A549 (cell line): ENCODE data around the gene RAMP1. TPM values are rescaled to one million over a fixed set of nuclear protein-coding genes. Genes with fewer than 3 reads are reported as not detected.

Source experiments
- ATAC-seq, 2 experiments: fragments of 200-7000 bp in 1 of 2; fragments of >200 bp in 1 of 2; cut with Nextera tagmentation in 1 of 2; cut with Tn5 transposase in 1 of 2; 3 replicates each; pipeline versions ENCODE4 v1.8.0 to v1.9.1; 2018 to 2020; ENCODE audit warnings: mild to moderate bottlenecking in 1 of 2, moderate library complexity in 1 of 2
- CTCF ChIA-PET: fragments of 300-600 bp; sonication (Branson Sonifier 250); formaldehyde crosslinking; extraction: SDS; loops from one replicate; lab custom pipeline; 2021; ENCODE audit warnings: antibody characterized with exemption, inconsistent platforms; lab: Yijun Ruan, JAX
- POLR2A ChIA-PET: fragments of 350-600 bp; formaldehyde crosslinking; extraction: SDS; loops from one replicate; lab custom pipeline; 2021; ENCODE audit warnings: antibody characterized with exemption, inconsistent platforms; lab: Yijun Ruan, JAX
- DNase-seq, 2 experiments: peaks; one replicate each; pipeline versions ENCODE4 v3.0.0 to v3.0.0-alpha.2; 2011 to 2016; ENCODE audit warnings: low read depth in 1 of 2, low spot score in 1 of 2
- FAIRE-seq: peaks from 2 replicates; lab custom pipeline; 2011; peaks lifted over from hg19 to GRCh38; lab: Jason Lieb, UNC
- H3K27ac ChIP-seq, 2 experiments: fragments of >200 bp; sonication (Bioruptor Twin); formaldehyde crosslinking; 3 replicates each; pipeline ENCODE4 v1.5.1; 2016 to 2017
- H3K4me1 ChIP-seq: fragments of >200 bp; sonication (Bioruptor Twin); formaldehyde crosslinking; 3 replicates; pipeline ENCODE4 v1.6.1; 2016
- H3K4me2 ChIP-seq: fragments of >200 bp; sonication (Bioruptor Twin); formaldehyde crosslinking; 3 replicates; pipeline ENCODE4 v1.6.1; 2016
- H3K4me3 ChIP-seq: fragments of >200 bp; sonication (Bioruptor Twin); formaldehyde crosslinking; 3 replicates; pipeline ENCODE4 v1.5.1; 2016
- H3K9me3 ChIP-seq: fragments of >200 bp; sonication (Bioruptor Twin); formaldehyde crosslinking; 3 replicates; pipeline ENCODE4 v1.6.1; 2016
- BHLHE40 ChIP-seq: IDR thresholded peaks from 2 replicates; pipeline ENCODE4 v1.6.1; 2012; ENCODE audit warnings: low read depth, low read length, inconsistent platforms
- CBX8 ChIP-seq: fragments of 200-600 bp; sonication (generic); IDR thresholded peaks from 2 replicates; pipeline ENCODE4 v1.6.1; 2016
- EHF ChIP-seq: fragments of 250-450 bp; sonication (Bioruptor Pico); IDR thresholded peaks from 2 replicates; pipeline ENCODE4 v1.5.0; 2020; ENCODE audit warnings: mild to moderate bottlenecking
- EHMT2 ChIP-seq: fragments of 200-600 bp; sonication (generic); IDR thresholded peaks from 2 replicates; pipeline ENCODE4 v1.6.1; 2016; ENCODE audit warnings: antibody characterized with exemption, low read depth, mild to moderate bottlenecking, moderate library complexity
- EP300 ChIP-seq, 2 experiments: fragments of >200 bp; sonication (Bioruptor Twin); formaldehyde crosslinking; IDR thresholded peaks; 2 replicates in 1 of 2; 3 replicates in 1 of 2; pipeline ENCODE4 v1.6.1; 2016 to 2017
- FOSL2 ChIP-seq, 2 experiments: fragments of 450-650 bp in 1 of 2; fragments of >200 bp in 1 of 2; sonication (Bioruptor Twin) in 1 of 2; formaldehyde crosslinking; IDR thresholded peaks; 2 replicates each; pipeline versions ENCODE4 v1.5.0 to v1.6.1; 2016 to 2020; ENCODE audit warnings: mild to moderate bottlenecking in 1 of 2, moderate library complexity in 1 of 2
- FOXS1 ChIP-seq: fragments of 250-450 bp; sonication (Bioruptor Pico); IDR thresholded peaks from 2 replicates; pipeline ENCODE4 v1.5.0; 2020; ENCODE audit warnings: mild to moderate bottlenecking, moderate library complexity
- HOXA7 ChIP-seq: fragments of 250-450 bp; sonication (Bioruptor Pico); IDR thresholded peaks from 2 replicates; pipeline ENCODE4 v1.5.0; 2020; ENCODE audit warnings: mild to moderate bottlenecking, moderate library complexity
- HOXB13 ChIP-seq: fragments of 250-450 bp; sonication (Bioruptor Pico); IDR thresholded peaks from 2 replicates; pipeline ENCODE4 v1.5.0; 2020; ENCODE audit warnings: low read depth, mild to moderate bottlenecking, moderate library complexity
- JUN ChIP-seq, 2 experiments: fragments of >200 bp; sonication (Bioruptor Twin); formaldehyde crosslinking; IDR thresholded peaks; 2 replicates in 1 of 2; 3 replicates in 1 of 2; pipeline ENCODE4 v1.6.1; 2016 to 2017
- KDM1A ChIP-seq: fragments of 200-600 bp; sonication (generic); IDR thresholded peaks from 2 replicates; pipeline ENCODE4 v1.6.1; 2016; ENCODE audit warnings: low read depth, mild to moderate bottlenecking
- KDM5A ChIP-seq: fragments of 200-600 bp; sonication (generic); IDR thresholded peaks from 2 replicates; pipeline ENCODE4 v1.6.1; 2016; ENCODE audit warnings: antibody characterized with exemption, mild to moderate bottlenecking
- MAFK ChIP-seq: fragments of 450-650 bp; IDR thresholded peaks from 2 replicates; pipeline ENCODE4 v1.6.1; 2014; ENCODE audit not compliant: partially characterized antibody
- MYC ChIP-seq: IDR thresholded peaks from 2 replicates; pipeline ENCODE4 v1.6.1; 2012; ENCODE audit warnings: mild to moderate bottlenecking, inconsistent platforms, low read length, improper control_type of control experiment, borderline replicate concordance
- NR3C1 ChIP-seq: fragments of >200 bp; sonication (Bioruptor Twin); formaldehyde crosslinking; IDR thresholded peaks from 3 replicates; pipeline ENCODE4 v1.6.1; 2017
- POLR2A ChIP-seq: IDR thresholded peaks from 2 replicates; pipeline ENCODE4 v1.6.1; 2012; ENCODE audit warnings: mild to moderate bottlenecking, low read length
- RARB ChIP-seq: fragments of 250-450 bp; sonication (Bioruptor Pico); IDR thresholded peaks from 2 replicates; pipeline ENCODE4 v1.8.0; 2021; ENCODE audit warnings: mild to moderate bottlenecking, moderate library complexity
- RCOR1 ChIP-seq: fragments of 150-350 bp; IDR thresholded peaks from 2 replicates; pipeline ENCODE4 v1.6.1; 2014; ENCODE audit warnings: antibody characterized with exemption, low read length, low read depth
- RNF2 ChIP-seq: fragments of 200-600 bp; sonication (generic); IDR thresholded peaks from 2 replicates; pipeline ENCODE4 v1.6.1; 2016; ENCODE audit warnings: low read depth, mild to moderate bottlenecking, antibody characterized with exemption, moderate library complexity, borderline replicate concordance
- SMC3 ChIP-seq: fragments of >200 bp; sonication (Bioruptor Twin); formaldehyde crosslinking; IDR thresholded peaks from 3 replicates; pipeline ENCODE4 v1.6.1; 2018; ENCODE audit warnings: inconsistent platforms
- SREBF2 ChIP-seq: fragments of 450-650 bp; IDR thresholded peaks from 2 replicates; pipeline ENCODE4 v1.6.1; 2014; ENCODE audit warnings: mild to moderate bottlenecking, moderate library complexity
- TP53 ChIP-seq: fragments of 250-450 bp; sonication (Bioruptor Pico); IDR thresholded peaks from 2 replicates; pipeline ENCODE4 v1.5.0; 2021; ENCODE audit warnings: mild to moderate bottlenecking, moderate library complexity
- ZFP36 ChIP-seq: fragments of 450-650 bp; IDR thresholded peaks from 2 replicates; pipeline ENCODE4 v1.6.1; 2014; ENCODE audit warnings: borderline replicate concordance; ENCODE audit not compliant: partially characterized antibody
- ZNF302 ChIP-seq: fragments of 250-450 bp; sonication (Bioruptor Pico); IDR thresholded peaks from 2 replicates; pipeline ENCODE4 v1.9.0; 2021; ENCODE audit warnings: inconsistent platforms, mild to moderate bottlenecking, moderate library complexity
- ZSCAN20 ChIP-seq: fragments of 250-450 bp; sonication (Bioruptor Pico); IDR thresholded peaks from 2 replicates; pipeline ENCODE4 v1.8.0; 2022; ENCODE audit warnings: mild to moderate bottlenecking, moderate library complexity
- WGBS: methylation state at CpG from one replicate; pipeline ENCODE4 v1.1.6; 2017; ENCODE audit errors: missing lambda C conversion rate; 5-methylcytosine and 5-hydroxymethylcytosine counted together
- polyA plus RNA-seq, 4 experiments: library from polyadenylated mRNA; depleted of rRNA in 3 of 4; stranded (reverse); fragments of >200 nt; fragmentation: RNase III in 1 of 4; extraction: RNeasy Plus Mini Kit Qiagen cat#74134 plus additional on column Dnase treatment in 1 of 4; gene quantifications; 2 replicates in 3 of 4; 3 replicates in 1 of 4; pipeline ENCODE4 v1.2.3, GENCODE V29; 2011 to 2017
- TF ChIP-seq, protein P1 (sequence below): fragments of 450-650 bp; IDR thresholded peaks from 2 replicates; pipeline ENCODE4 v1.6.1; 2014; ENCODE audit warnings: antibody characterized with exemption
- TF ChIP-seq, protein P2 (sequence below): IDR thresholded peaks from 2 replicates; pipeline ENCODE4 v1.6.1; 2012
- TF ChIP-seq, protein P3 (sequence below): IDR thresholded peaks from 2 replicates; pipeline ENCODE4 v1.6.1; 2012
- TF ChIP-seq, protein P4 (sequence below): fragments of 200-600 bp; sonication (generic); IDR thresholded peaks from 2 replicates; pipeline ENCODE4 v1.6.1; 2016; ENCODE audit warnings: antibody characterized with exemption, mild to moderate bottlenecking, moderate library complexity
- TF ChIP-seq, protein P5 (sequence below): fragments of 150-350 bp; IDR thresholded peaks from 2 replicates; pipeline ENCODE4 v1.6.1; 2014; ENCODE audit warnings: low read depth, mild to moderate bottlenecking, low read length

Gene RAMP1
- polyA plus RNA-seq, 2 of the 4 experiments (the other 2 are of a cell fraction), result not detected

DNA sequence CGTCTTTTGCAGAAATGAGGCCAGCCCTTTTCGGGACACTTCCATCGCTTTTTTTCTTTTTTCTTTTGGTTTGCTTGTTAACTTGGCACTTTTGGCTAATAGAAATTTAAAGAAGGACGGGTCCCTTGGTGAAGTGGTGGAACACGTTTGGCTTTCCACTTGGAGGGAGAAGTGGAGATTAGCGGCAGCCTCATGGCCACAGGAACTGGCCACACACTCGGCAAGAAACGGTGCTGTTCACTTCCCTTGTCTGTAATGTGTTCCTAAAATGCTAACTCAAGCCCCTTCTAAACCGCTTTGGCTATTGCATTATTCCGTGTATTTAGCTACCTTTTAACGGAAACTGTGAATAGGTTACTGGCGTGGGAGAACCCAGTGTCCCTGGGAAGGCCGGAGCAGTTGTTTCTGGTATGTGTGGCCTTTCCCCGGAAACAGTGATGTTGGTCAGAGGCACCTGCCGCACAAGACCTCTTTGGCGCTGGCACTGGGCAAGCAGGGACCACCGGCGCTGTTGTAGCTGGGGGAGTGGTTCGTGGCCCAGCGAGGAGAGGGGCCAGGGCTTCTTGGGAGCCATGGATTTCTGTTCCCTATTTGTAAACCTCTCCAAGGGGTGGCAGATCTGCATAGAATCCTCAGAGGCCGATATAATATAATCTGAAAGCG is 981 bp downstream of the RAMP1 start (continued):
- TF ChIP-seq MYC (no peak), CBX8 (no peak)

DNA sequence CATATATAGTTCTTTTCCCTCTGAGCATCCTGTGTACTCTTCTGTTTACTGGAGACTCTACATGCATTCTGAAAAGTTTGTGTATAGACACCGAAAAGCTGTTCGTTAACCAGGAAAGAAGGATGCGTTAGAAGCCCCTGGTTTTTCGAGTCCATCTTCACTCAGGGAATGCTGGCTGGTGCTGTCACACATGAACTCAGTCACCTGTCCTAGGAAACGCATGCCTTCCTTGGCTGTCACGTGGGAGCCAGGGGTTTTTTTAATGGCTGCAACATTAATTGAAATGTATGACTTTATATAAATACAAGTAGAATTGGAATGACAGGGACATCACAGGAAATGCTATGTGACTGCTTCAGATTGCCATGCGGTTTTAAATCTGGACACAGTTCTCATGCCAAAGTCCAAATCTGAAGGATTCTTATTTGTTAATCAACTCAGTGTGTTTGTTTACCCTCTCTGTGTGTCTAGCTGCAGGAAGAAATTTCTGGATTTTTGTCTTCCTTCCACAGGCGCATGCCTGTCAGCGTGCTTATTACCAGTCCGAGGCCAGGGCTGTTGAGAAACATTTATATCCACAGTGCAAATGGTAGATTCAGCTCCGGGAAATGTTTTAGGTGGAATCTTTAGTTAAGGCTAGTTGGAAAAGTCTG is 2.6 kb downstream of the RAMP1 start:
- Histone ChIP-seq H3K9me3 (no peaks in the 10 kb centered on the region), H3K4me3 (no peak overlapping the region), H3K4me2 (peak overlapping the region; percentile 55), H3K27ac (peak overlapping the region in 1 of 2 experiments; percentile 10; a peak in 1 of 6 replicates), H3K4me1 (peaks cover 49% of the 10 kb centered on the region)
- FAIRE-seq (no peak), ATAC-seq (no peak), DNase-seq (peak in 1 of 2 experiments; percentile 15)
- 81% methylated on average over 11 of the region's 11 CpGs for WGBS
- CTCF ChIA-PET, result interaction anchor here (0.5 to 0.6 kb wide), 2 partner anchors 320 to 340 kb away, joined by 3 read pairs; no protein-coding TSS in a partner anchor
- TF ChIP-seq POLR2A (no peak), KDM5A (no peak), NR3C1 (no peak), HOXB13 (CRISPR knock-in tag) (no peak), ZFP36 (no peak), RARB (no peak), RCOR1 (no peak), TP53 (CRISPR knock-in tag) (no peak), ZSCAN20 (CRISPR knock-in tag) (no peak), MAFK (no peak), FOSL2 (IDR thresholded peaks at IDR 0.05) (no peak), FOSL2 (CRISPR knock-in tag; IDR thresholded peaks at IDR 0.05) (no peak), FOXS1 (CRISPR knock-in tag) (no peak), EHMT2 (no peak), RNF2 (no peak), EP300 (IDR thresholded peaks at IDR 0.05) (no peak), JUN (IDR thresholded peaks at IDR 0.05) (no peak), EHF (CRISPR knock-in tag) (no peak)
- TF ChIP-seq, protein P1, sequence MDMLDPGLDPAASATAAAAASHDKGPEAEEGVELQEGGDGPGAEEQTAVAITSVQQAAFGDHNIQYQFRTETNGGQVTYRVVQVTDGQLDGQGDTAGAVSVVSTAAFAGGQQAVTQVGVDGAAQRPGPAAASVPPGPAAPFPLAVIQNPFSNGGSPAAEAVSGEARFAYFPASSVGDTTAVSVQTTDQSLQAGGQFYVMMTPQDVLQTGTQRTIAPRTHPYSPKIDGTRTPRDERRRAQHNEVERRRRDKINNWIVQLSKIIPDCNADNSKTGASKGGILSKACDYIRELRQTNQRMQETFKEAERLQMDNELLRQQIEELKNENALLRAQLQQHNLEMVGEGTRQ, result no peak
- TF ChIP-seq, protein P2, sequence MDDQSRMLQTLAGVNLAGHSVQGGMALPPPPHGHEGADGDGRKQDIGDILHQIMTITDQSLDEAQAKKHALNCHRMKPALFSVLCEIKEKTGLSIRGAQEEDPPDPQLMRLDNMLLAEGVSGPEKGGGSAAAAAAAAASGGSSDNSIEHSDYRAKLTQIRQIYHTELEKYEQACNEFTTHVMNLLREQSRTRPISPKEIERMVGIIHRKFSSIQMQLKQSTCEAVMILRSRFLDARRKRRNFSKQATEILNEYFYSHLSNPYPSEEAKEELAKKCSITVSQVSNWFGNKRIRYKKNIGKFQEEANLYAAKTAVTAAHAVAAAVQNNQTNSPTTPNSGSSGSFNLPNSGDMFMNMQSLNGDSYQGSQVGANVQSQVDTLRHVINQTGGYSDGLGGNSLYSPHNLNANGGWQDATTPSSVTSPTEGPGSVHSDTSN, result no peak
- TF ChIP-seq, protein P3, sequence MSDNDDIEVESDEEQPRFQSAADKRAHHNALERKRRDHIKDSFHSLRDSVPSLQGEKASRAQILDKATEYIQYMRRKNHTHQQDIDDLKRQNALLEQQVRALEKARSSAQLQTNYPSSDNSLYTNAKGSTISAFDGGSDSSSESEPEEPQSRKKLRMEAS, result no peak
- POLR2A ChIA-PET, result no interaction called here

DNA sequence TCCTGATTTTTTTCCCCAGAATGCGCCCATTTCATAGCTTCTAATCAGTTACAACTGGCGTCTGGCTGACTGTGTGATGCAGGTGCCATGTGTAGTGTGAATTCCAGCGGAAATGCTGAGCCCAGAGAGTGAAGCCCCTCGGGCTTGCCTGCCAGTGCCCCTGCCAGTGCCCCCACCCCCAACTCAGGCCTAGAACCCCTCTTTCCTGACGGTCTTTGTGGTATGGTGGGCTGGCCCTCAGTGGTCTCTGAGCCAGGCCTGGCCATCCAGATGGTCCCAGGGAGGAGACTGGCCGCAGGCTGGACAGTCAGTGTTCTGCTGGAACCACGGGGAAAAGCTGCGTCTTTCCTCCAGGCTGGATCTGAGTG is 3.1 kb downstream of the RAMP1 start:
- peaks cover 49% of the 10 kb centered on the region for H3K4me1 ChIP-seq
- ChIA-PET POLR2A (no interaction called here), CTCF (no interaction called here)
- peak overlapping the region; percentile 55; the same call in 2 of the 3 replicates for H3K4me2 ChIP-seq
- no peak for DNase-seq
- ATAC-seq, result no peak
- H3K4me3 ChIP-seq, result no peak overlapping the region
- H3K9me3 ChIP-seq, result no peaks in the 10 kb centered on the region
- WGBS, result 89% methylated on average over 8 of the region's 8 CpGs
- no peak for FAIRE-seq
- H3K27ac ChIP-seq, result peak overlapping the region in 1 of 2 experiments; percentile 30; a peak in 1 of 6 replicates
- TF ChIP-seq FOXS1 (CRISPR knock-in tag) (no peak), HOXA7 (CRISPR knock-in tag) (no peak), ZSCAN20 (CRISPR knock-in tag) (no peak), KDM1A (no peak), ZNF302 (no peak), SREBF2 (no peak), TP53 (CRISPR knock-in tag) (no peak), BHLHE40 (no peak), SMC3 (no peak)
- TF ChIP-seq, protein P4, sequence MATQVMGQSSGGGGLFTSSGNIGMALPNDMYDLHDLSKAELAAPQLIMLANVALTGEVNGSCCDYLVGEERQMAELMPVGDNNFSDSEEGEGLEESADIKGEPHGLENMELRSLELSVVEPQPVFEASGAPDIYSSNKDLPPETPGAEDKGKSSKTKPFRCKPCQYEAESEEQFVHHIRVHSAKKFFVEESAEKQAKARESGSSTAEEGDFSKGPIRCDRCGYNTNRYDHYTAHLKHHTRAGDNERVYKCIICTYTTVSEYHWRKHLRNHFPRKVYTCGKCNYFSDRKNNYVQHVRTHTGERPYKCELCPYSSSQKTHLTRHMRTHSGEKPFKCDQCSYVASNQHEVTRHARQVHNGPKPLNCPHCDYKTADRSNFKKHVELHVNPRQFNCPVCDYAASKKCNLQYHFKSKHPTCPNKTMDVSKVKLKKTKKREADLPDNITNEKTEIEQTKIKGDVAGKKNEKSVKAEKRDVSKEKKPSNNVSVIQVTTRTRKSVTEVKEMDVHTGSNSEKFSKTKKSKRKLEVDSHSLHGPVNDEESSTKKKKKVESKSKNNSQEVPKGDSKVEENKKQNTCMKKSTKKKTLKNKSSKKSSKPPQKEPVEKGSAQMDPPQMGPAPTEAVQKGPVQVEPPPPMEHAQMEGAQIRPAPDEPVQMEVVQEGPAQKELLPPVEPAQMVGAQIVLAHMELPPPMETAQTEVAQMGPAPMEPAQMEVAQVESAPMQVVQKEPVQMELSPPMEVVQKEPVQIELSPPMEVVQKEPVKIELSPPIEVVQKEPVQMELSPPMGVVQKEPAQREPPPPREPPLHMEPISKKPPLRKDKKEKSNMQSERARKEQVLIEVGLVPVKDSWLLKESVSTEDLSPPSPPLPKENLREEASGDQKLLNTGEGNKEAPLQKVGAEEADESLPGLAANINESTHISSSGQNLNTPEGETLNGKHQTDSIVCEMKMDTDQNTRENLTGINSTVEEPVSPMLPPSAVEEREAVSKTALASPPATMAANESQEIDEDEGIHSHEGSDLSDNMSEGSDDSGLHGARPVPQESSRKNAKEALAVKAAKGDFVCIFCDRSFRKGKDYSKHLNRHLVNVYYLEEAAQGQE, result no peak
- TF ChIP-seq, protein P3, result no peak
- TF ChIP-seq, protein P5, sequence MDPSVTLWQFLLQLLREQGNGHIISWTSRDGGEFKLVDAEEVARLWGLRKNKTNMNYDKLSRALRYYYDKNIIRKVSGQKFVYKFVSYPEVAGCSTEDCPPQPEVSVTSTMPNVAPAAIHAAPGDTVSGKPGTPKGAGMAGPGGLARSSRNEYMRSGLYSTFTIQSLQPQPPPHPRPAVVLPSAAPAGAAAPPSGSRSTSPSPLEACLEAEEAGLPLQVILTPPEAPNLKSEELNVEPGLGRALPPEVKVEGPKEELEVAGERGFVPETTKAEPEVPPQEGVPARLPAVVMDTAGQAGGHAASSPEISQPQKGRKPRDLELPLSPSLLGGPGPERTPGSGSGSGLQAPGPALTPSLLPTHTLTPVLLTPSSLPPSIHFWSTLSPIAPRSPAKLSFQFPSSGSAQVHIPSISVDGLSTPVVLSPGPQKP, result no peak
